ENCODE data around the gene DPAGT1.

DPAGT1 gene

DNA sequence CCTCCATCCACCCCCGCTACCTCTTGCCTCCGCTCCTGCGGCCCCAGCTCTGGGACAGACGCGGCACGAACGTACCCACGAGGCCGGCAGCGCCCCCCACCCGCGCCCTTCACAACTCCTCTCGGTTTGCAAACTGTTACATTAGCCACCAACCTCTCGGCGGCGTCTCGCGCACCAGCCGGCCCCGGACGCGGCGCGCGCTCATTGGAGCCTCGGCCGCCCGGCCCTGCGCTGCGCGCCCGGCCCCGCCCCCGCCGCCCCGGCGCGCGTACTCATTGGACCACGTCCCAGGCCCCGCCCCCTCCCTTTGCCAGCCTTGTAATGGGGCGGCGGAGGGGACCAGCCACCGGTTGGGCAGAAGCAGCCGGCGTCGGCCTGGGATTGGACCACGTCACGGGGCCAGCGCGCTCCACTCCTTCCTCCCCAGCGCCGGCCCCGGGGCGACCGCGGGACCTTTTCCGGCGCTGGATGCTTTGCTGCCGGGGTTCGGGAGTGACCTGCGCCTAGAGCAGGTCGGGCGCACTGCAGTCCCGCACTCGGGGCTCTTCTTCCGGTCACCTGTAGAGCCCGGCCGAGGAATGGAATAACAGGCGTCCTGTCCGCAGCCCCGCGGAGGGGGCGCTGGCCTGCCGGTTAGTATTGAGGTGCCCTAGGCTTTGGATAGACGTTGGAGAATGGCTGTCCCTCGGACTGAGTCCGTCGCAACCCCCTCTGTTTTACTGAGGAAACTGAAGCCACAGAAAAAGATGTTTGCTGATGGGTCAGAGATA is 44.5 kb downstream of the DPAGT1 start, which contains the start of gene HYOU1:
TSS of gene HYOU1 (minus strand) at position 206 of the 770 bp plus-strand sequence. CDS start 1,045 bp downstream, outside the sequence.
- peak; percentile 99 for DNase-seq (ENCODE audit: low spot score)

DNA sequence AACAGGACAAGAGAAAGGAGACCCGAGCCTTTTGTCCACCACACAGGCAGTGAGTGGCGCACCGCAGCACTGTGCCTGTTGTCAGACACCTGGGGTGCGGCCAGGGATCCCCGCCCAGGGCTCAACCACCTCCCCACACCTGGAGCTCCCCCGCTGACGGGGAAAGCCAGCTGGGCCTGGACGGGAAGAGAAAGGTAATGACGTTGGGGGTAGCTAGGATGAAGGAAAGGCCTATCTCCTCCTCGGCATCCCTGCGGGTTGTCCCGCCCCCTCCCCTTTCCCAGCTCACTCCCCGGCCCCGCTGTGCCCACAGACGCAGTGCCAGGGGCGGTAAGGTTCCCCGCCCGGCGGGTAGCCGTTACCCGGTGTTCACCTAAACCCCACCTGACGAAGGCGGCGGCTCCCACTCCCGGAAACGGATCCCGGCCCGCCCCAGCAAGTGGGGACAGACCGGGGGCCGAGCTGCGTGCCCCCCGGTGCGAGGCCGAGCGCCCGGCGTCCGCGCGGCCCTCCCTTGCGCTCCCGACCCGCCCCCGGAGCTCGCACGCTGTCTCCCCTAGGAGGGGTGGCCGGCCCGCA is 45.1 kb downstream of the DPAGT1 start:
- DNase-seq (ENCODE audit: low spot score) = no peak

DNA sequence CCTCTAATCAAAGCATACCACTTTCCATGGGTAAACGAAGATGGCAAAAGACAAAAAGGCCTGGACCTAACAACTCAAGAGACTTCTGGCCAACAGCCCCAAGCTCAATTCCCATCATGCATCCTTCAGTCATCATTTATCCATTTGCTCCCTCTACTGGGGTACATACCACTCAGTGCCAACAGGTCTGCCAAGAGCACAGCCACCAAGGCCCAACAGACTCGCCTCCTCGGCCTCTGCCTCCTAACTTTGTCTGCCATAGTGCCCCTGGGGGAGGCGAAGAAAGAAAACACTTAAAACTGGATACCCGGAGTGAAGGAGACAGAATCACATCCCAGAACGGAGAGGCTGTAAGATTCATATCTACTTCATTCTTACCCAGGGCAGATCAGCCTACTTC is 45.8 kb downstream of the DPAGT1 start:
- DNase-seq (ENCODE audit: low spot score) = peak; percentile 45

DNA sequence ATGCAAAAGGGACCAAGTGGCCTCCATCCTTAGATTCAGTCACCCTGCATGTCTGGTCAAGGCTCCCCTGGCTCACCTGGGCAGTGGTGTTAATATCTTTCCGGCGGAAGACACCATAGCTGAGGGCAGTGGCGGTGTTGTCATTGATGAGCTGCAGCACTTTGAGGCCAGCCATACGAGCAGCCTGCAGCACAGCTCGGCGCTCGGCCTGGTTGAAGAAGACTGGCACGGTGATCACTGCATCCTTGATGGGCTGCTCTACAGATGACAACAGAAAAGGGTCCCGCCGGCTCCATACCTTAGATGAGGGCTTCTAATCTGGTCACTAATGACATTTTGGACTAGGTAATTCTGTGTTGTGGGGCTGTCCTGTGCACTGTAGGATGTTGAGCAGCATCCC is 47.2 kb downstream of the DPAGT1 start:
- DNase-seq (ENCODE audit: low spot score) = no peak

DNA sequence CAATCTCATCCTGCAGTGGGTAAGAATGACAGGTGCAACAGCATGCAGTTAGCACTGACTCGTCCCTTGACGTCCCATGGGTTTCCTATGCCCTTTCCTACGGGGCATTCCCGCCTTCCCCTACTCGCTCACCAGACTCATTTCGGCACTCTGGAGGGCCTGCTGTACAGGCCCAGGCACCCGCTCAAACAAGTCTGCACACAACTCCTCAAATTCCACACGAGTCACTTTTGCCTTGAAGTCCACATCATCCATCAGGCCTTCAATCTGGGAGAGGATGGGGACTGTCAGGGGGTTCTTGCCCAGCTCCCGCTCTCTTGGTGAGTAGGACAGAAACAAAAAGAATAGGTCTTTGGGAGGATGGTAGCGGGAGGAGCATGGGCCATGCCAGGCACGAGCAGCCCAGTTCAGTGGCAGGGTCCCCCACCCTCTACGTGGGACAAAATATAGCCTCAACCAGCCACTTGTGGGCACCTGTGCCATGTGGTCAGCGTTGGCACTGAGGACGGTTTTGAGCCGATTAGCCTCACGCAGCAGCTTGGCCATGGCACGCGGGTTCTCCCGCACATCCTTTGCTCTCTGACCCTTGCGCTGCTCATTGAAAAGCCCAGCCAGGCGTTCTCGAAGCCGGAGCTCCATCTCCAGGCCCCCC is 49.4 kb downstream of the DPAGT1 start:
- no peak for DNase-seq (ENCODE audit: low spot score)

DNA sequence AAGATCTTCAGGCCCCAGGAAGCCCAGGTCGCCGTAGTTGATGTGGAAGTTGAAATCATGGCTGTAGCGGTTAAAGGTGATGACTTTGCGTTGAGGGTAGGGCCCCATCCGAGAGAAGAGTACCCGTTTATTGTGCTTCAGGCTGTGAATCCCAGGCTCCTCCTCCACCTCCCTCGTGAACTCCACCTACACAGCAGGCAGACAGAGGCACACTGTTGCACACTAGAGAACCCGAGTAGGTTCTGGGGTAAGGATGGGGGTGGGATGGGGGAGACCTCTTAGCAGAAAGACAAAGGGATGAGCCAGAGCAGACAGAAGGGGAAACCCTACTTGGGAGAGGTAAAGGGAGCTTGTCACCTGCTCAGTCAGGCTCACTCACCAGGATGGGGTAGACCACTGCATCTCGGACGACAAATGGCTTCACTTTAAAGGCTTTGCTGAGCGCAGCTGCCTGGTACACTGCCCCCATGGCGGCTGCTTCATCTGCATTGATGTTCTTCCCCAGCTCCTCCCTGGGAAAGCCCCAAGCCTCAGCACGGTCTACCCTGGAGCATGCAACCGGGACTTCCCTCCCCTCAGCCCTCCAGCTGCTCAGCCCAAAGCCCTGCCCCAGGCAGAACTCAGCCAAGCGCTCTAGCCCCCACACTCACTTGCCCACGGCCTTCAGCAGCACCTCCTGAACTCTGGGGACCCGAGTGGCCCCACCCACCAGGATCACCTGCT is 50.1 kb downstream of the DPAGT1 start:
- no peak for DNase-seq (ENCODE audit: low spot score)

DNA sequence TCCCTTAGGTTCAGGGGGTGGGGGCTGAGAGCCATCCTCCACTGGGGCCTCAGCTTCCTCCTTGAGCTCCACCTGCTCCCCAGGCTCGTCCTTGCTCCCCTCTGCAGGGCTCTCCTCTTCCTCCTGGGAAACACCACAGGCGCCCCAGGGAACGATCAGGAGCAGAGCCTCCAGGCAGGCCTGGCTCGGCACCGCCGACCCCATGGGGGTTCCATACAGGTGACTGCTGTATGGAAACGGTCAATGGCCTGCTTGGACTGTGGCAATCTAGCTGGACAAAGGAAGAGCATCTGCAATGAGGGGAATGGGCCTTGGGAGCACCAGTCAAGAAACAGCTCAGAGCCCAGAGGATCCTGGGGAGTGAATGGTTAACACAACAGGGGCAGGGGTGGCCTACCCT is 52.6 kb downstream of the DPAGT1 start:
- no peak for DNase-seq (ENCODE audit: low spot score)

DNA sequence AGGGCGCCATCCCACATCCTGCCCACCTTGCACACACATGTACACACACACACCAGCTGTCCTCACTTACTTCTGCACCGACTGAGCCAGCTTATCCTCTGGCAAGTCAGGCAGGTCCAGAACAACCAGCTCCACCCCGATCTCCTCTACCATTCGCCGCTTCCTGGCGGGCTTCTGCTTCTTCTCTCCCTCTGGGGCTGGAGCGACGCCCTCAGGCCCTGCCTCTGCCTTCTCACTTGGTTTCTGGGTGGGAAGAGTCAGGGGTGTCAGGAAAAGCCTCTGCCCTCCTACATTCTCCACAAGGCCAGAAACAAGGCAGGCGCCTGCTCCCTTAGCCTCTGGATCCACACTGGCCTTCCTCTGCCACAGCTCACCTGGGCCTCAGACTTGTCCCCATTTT is 53.0 kb downstream of the DPAGT1 start:
- no peak for DNase-seq (ENCODE audit: low spot score)

DNA sequence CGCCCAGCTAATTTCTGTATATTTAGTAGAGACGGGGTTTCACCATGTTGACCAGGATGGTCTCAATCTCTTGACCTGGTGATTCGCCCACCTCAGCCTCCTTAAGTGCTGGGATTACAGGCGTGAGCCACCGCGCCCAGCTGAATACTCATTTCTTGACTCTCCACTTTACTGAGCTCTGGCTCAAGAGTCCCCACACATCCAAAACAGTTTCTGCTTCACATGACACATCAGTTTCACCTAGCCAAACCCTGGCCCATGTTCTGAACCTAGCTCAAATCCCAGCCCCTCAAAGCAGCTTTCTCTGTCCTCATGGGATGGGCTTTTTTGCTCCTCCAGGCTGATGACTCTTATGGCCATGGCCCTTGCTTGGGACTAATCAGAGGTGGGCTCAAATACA is 54.4 kb downstream of the DPAGT1 start:
- DNase-seq (ENCODE audit: low spot score) = no peak

Measured in activated CD4-positive, alpha-beta T cell treated with anti-CD3 and anti-CD28 coated beads, Interleukin-2, Interleukin-4, amounts not matched to agents 100 ng/mL and 50 ng/mL, durations not matched to agents 16 hours and 8 hours (primary cell).